ENCODE data around the gene RNF187.

GRCh38 chr1:228507961-228508652 is 20.9 kb downstream of the RNF187 start:
- no peak for TF ChIP-seq POLR2AphosphoS5 (IDR thresholded peaks at IDR 0.05; ENCODE audit: low read depth, low read length)
- TF ChIP-seq REST (IDR thresholded peaks at IDR 0.05; ENCODE audit: insufficient read depth in 1 of 2, low read depth in 2 of 2, low read length in 2 of 2): no peak
- no peak for TF ChIP-seq TAF1 (IDR thresholded peaks at IDR 0.05; ENCODE audit: borderline replicate concordance, insufficient read depth, low read length)

Measured in PFSK-1 (cell line).